NT2/D1 (cell line): Measurements from ENCODE around the gene JMJD8.

Source experiments
- SUZ12 ChIP-seq: IDR thresholded peaks from 2 replicates; pipeline ENCODE4 v1.6.1; 2011; ENCODE audit not compliant: insufficient read length, insufficient read depth; ENCODE audit errors: extremely low read depth
- YY1 ChIP-seq: IDR thresholded peaks from 2 replicates; pipeline ENCODE4 v1.6.1; 2011; ENCODE audit not compliant: insufficient read length, insufficient read depth
- ZNF274 ChIP-seq: IDR thresholded peaks from 2 replicates; pipeline ENCODE4 v1.6.1; 2011; ENCODE audit warnings: mild to moderate bottlenecking, low read depth, low read length

GRCh38 chr16:676913-677312 is 7.2 kb downstream of the JMJD8 start:
- TF ChIP-seq YY1 = no peak
- TF ChIP-seq SUZ12 = no peak
- no peak for TF ChIP-seq ZNF274
